ENCODE data around the gene PSMG4.
A peak's percentile ranks its signal among the peaks of the same experiment; 100 is the strongest.

Gene PSMG4

DNA sequence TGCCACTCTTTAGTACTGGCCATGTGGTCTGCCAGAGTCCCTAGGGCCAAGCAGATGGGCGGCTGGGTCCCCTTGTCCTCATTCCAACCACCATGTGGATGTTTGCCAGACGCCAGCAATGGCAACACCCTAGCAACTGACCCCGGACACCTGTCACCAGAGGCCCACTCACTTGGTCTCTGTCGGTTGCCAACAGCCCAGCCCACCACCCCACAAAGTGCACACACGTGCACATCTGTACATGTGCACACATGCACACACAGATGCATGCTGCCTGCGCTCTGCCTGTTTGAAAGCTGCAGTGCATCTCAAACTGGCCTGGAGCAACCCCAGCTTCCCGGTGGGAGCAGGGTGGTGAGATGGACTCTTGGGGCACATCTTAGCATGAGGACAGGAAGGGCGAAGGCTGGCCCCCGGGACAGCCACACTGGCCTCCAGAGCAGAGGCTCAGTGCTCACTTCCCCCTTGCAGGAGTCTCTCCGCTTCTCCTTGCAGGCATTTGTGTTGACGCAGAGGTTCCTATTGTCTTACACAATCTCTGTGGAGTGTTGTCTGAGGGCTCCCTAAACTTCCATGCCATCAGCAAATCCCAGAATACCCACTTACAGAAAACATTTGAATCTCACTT lies 54.0 kb downstream of the PSMG4 start:
- DNase-seq = peak; percentile 58

DNA sequence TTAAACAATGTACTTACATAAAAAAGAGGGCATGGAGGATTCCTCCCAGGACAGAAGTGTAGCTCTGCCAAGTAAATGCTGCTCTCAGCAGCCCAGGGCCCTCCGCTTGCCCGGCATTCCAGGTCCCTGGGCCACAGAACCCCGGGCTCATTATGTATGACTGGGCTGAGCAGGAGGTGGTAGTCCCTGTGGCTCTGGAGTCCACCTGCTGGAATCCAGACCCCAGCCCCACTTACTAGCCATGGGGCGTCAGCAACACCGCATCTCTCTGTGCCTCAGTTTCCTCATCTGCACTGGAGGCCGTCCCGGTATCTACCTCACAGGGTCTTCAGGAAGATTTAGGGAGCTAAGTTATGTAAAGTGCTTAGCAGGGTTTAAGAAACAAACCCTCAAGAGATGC lies 55.4 kb downstream of the PSMG4 start:
- DNase-seq = no peak

DNA sequence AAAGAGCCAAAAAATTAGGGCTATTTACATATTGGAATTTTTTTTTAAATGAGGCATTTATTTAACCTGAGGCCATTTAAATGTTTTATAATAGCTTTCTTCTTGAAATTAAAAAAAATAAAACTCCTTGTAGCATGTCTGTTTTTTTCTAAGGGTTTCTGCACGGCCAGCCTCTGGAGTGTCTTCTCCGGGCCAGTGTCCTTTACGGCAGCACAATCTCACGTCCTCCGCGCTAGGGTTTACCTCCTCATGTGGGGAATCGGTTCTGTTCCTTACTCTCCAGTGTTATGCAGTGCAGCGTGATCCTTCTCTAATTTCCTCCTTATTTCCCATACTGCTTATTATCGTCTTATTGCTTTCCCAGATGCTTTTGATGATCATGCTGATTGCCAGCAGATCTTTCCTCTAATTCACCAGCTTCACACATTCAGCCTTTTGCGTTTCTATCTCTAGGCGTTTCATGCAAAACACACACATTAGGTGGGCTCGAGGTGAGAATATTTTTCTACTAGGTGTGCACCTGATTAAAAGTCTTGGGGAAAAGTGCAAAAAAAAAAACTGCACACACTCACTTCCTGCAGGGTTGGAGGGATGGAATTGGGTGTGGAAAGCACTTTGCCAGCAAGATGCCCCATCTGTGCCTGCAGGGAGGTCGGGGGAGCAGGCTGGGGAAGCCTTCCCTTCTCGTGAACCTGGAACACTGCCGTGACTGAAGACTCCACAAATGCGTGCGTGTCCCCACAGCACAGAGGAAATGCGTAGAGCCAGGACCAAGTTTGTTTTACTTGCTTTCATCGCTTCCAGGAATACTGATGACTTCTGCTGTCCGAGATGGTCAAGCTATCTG lies 56.1 kb downstream of the PSMG4 start:
- DNase-seq = no peak

DNA sequence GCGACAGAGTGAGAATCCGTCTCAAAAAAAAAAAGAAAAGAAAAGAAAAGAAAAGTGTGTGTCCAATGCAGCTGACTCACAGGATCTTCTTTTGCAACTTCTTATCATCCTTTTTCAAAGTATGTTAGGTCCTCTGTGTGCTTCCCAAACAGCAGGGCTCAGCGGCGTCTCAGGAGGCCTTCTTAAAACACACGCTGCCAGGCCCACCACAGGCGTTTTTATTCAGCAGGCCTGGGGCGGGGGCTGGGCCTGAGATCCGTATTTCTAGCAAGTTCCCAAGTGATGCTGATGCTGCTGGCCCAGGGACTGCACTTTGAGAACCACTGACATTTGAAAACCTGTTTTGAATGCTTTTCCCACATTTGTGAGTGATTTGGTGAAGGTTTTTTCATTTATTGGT lies 57.1 kb downstream of the PSMG4 start:
- no peak for DNase-seq

DNA sequence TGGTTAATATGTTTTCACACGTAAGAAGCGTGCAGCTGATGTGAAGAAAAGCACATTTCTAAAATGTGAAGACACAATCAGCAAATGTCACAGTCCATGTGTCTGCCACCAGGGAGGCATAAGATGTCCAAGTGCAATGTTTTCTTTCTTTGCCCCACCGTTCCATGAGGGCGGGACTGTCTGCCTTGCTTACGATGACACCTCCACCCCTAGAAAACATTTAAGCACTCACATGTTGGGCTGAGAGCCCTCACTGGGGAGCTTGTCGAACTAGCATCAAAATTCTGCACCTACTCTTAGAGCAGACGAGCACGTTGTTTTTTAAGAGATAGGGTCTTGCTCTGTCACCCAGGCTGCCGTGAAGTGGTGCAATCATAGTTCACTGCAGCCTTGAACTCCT lies 57.6 kb downstream of the PSMG4 start:
- no peak for DNase-seq

DNA sequence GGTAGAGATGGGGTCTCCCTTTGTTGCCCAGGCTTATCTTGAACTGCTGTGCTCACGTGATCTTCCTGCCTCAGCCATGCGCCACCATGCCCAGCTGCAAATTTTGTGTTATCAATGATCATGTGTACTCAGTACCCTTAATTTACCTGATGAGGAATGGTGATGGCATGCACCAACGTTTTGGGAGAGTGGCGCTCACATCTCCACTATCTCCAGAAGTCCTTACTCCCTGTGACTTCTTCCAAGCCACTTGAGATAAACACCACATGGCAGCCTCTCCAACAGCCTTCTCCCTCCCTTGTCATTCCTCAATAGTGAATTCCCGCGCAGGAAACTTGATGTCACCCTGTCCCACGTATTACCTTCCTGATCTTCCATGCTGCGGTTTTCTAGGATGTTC lies 58.1 kb downstream of the PSMG4 start:
- DNase-seq = no peak
